Nucleus accumbens (tissue), 56 donors: ENCODE data around the gene LRMDA.
A peak's percentile ranks its signal among the peaks of the same experiment; 100 is the strongest.
"Not testable (repeated sequence)": the region's sequence is repeated elsewhere in the genome, so short reads cannot be mapped to it uniquely, and the experiment has no call there.

Experiments used
- DNase-seq, 56 donors: peaks; one replicate each; lab custom pipeline; 2025; lab: John Stamatoyannopoulos, UW

LRMDA gene

DNA sequence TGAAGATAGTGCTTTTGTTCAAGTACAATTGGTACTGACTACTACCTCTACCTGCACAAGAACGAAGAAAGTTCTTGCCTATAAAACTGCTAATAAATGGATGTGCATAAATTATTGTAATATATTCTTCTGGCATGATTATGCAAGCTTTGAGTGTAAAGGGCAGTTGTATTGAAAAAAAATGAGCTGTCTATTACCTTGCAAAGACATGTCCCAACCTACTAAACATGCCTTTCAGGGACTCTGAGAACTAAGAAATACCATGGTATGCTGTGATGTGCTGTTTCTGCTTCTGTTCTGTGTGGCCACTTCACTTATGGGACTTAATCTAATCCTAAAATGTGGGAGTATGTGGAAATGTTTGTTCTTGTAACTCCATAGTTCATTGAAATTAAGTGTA is 1083.4 kb downstream of the LRMDA start:
- DNase-seq = no peak

GRCh38 chr10:76522547-76522946 is 1091.1 kb downstream of the LRMDA start:
- no peak for DNase-seq

DNA sequence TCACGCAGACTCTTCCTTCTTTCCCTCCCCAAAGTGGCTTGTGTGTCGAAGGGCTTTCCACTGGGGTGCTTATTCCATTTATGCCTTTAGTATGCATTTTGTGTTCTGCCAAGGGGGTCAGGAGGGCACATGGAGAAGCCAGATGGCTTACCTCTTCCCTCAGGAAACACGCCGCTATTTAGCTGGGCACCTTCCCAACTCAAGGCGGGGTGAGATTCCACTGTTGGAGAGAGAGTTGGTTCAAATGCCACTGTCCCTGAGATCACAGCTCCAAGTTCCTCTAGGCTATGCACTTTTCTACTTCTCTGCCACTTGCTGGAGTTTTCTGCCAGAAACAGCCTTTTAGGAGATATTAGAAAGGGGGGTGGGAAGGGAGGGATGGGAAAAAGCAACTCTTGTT is 1091.8 kb downstream of the LRMDA start:
- DNase-seq = no peak

GRCh38 chr10:76523791-76524351 is 1092.4 kb downstream of the LRMDA start:
- peak in 6 of 56 donors; percentile 1 to 28 (median 14) for DNase-seq

- not testable (repeated sequence) for DNase-seq
These were observed 1095.4 kb downstream of the LRMDA start for GRCh38 chr10:76526833-76527232.

DNA sequence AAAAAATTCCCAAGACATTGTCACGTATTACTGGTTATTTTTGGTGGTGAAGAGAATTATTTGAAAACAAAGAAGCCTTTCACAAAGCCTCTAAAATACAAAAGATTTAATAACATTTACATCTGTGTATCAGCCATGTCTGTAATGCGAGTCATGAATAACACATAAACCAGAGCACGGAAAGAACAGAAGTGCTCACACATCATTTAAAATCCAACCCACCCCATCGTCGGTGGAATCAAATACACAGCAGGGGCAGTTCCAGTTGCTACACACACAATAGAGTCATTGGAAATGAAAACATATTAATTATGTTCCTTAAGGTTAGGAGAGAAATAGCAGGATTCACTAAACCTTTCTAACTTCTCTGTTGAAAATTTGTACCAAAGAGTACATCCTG is 1108.9 kb downstream of the LRMDA start:
- DNase-seq = no peak

GRCh38 chr10:76540786-76541185 is 1109.4 kb downstream of the LRMDA start:
- DNase-seq = no peak

- DNase-seq = no peak
These were observed 1110.4 kb downstream of the LRMDA start for GRCh38 chr10:76541852-76542251.

- DNase-seq = no peak
These were observed 1111.0 kb downstream of the LRMDA start for GRCh38 chr10:76542307-76542930.

DNA sequence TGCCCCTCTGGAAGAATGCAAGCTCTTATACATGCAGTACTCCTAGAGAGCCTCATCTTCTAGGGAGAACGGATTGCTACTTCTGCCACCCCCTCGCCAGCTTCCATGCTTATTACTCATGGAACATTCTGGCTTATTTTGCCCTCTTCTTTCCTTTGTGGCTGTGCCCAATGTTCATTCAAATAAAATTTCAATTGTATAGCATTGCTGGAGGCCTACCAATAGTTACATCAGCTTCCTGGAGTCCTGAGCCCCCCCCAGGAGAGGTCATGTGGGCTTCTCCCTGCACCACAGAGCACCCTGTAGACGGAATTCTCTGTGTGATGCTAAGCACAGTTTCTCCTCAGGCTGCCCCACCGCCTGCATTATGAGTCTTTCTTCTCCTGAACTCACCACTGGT is 1112.2 kb downstream of the LRMDA start:
- DNase-seq = no peak

GRCh38 chr10:76544789-76545188 is 1113.4 kb downstream of the LRMDA start:
- no peak for DNase-seq

DNA sequence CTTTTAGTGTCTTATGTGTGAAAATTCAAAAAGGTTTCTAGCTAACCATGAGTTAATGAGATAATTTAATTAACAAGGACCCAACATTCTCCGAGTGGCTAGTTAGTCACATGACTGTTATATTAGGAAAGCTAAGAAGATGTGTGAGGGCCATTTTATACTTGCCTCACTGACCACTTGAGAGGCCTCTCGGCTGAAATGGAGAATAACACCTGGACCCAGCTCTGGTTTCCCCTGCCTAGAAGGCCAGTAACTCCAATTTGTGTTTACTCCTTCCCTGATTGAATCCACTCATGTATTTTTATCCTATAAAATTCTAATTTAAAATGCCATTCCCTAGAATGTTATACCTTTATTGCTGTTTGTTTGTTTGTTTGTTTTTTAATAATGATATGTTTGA is 1115.0 kb downstream of the LRMDA start:
- no peak for DNase-seq

- peak in 51 of 56 donors; percentile 3 to 92 (median 43) for DNase-seq
These were observed 1116.0 kb downstream of the LRMDA start for GRCh38 chr10:76547352-76547972.

- DNase-seq = no peak
These were observed 1117.3 kb downstream of the LRMDA start for GRCh38 chr10:76548716-76549115.

GRCh38 chr10:76549171-76549570 is 1117.7 kb downstream of the LRMDA start:
- DNase-seq = no peak

DNA sequence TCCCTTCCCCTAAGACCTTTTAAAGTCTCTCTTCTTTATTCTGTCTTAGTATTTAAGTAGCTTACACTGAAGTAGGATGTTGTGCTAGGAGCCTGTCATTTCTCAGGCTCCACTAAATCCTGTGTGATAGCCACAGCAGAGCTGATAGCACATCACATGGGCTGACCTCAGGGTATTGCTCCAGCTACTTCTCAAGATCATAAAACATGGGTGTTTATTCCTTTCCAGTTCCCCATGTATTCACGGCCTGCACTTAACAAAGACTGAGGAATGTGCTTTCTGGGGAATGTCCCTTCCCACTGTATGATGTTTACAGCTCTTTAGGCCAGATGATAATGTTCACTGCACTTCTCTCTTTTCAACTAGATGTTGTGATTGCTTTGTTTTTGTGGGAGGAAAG is 1119.4 kb downstream of the LRMDA start:
- no peak for DNase-seq

- no peak for DNase-seq
These were observed 1120.9 kb downstream of the LRMDA start for GRCh38 chr10:76552091-76552873.

- no peak for DNase-seq
These were observed 1122.0 kb downstream of the LRMDA start for GRCh38 chr10:76553263-76554032.

DNA sequence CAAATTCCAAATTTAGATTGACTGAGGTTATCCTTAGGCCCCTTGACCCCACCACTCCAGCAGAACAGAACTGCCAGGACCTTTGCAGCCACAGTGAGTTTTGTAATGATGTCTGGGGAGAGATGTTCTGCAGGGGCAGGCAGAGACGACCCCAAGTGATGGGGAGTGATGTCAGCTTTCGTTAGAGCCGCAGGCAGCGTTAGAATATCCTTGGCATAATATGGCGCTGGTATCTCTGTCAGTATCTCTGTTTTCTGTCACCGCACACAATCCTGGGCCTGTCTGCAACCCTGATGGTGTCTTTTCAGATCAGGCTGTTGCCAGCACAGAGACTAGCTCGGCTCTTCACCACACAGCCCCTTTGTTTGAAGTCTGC is 1122.6 kb downstream of the LRMDA start:
- DNase-seq = no peak

DNA sequence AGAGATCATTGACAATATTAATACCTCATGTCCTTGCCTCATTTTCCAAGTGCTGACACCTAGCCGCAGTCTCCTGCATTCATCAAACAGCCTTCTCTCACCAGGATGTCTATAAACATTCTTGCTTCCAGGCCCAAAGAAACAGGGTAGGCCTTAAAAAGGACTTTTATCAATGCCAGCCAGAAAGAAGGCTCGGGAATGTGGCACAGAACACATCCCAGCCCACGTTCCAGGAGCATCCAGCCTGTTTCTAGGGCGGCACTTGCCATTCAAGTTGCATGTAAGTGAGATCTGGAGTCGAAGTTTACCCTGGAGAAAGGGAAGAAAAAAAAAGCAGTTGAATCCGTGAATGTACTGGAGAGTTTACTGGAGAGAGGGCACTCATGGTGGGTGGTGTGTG is 1123.1 kb downstream of the LRMDA start:
- DNase-seq = no peak
